HG03095 (cell line): Measurements from ENCODE around the gene TSPEAR.
"Not testable (repeated sequence)": the region's sequence is repeated elsewhere in the genome, so short reads cannot be mapped to it uniquely, and the experiment has no call there.

Source experiments
- ATAC-seq: cut with Tn5 transposase; IDR thresholded peaks from one replicate; pipeline ENCODE4 v1.9.1; 2021; ENCODE audit warnings: moderate library complexity; ENCODE audit not compliant: unreplicated experiment

TSPEAR gene

GRCh38 chr21:44510109-44510507, 201.3 kb downstream of the TSPEAR start:
- no peak for ATAC-seq

- no peak for ATAC-seq
Observed at GRCh38 chr21:44509539-44509938, 201.8 kb downstream of the TSPEAR start.

GRCh38 chr21:44508711-44509445, 202.5 kb downstream of the TSPEAR start:
- no peak for ATAC-seq

GRCh38 chr21:44508426-44508710, 203.0 kb downstream of the TSPEAR start:
- no peak for ATAC-seq

- no peak for ATAC-seq
Observed at GRCh38 chr21:44507673-44508425, 203.5 kb downstream of the TSPEAR start.

- no peak for ATAC-seq
Observed at GRCh38 chr21:44506279-44507255, 204.8 kb downstream of the TSPEAR start.

GRCh38 chr21:44505673-44506278, 205.6 kb downstream of the TSPEAR start:
- no peak for ATAC-seq

GRCh38 chr21:44503901-44504399, 207.4 kb downstream of the TSPEAR start:
- ATAC-seq, result no peak

- ATAC-seq, result not testable (repeated sequence)
Observed at GRCh38 chr21:44503006-44503889, 208.1 kb downstream of the TSPEAR start.

- no peak for ATAC-seq
Observed at GRCh38 chr21:44502171-44502958, 209.0 kb downstream of the TSPEAR start.

- ATAC-seq, result no peak
Observed at GRCh38 chr21:44500111-44500510, 211.3 kb downstream of the TSPEAR start.

GRCh38 chr21:44499631-44500030, 211.7 kb downstream of the TSPEAR start:
- no peak for ATAC-seq

- ATAC-seq, result no peak
Observed at GRCh38 chr21:44499211-44499560, 212.2 kb downstream of the TSPEAR start.

- ATAC-seq, result no peak
Observed at GRCh38 chr21:44498280-44499210, 212.8 kb downstream of the TSPEAR start.

GRCh38 chr21:44497703-44498126, 213.7 kb downstream of the TSPEAR start:
- ATAC-seq, result no peak

- ATAC-seq, result no peak
Observed at GRCh38 chr21:44496564-44497550, 214.5 kb downstream of the TSPEAR start.
